IMR-90 (cell line): ENCODE results near the gene PRELP. TPM values are rescaled to one million over a fixed set of nuclear protein-coding genes. Genes with fewer than 3 reads are reported as not detected.

Source experiments
- ATAC-seq: fragments of 200-7000 bp; cut with Tn5 transposase; 2 replicates; pipeline ENCODE4 v1.9.1; 2020; ENCODE audit warnings: low read depth, mild to moderate bottlenecking, moderate library complexity
- BruUV-seq: library from RNA; stranded (reverse); fragments of 400-500 nt; replicated peaks from 2 replicates; lab custom pipeline; 2021; lab: Mats Ljungman, UMichigan
- CTCF ChIA-PET: fragments of 300-600 bp; formaldehyde crosslinking; extraction: SDS; loops from one replicate; lab custom pipeline; 2021; ENCODE audit warnings: antibody characterized with exemption; lab: Yijun Ruan, JAX
- POLR2A ChIA-PET: fragments of 300-600 bp; sonication (Branson Sonifier 250); formaldehyde crosslinking; loops from one replicate; lab custom pipeline; 2022; ENCODE audit warnings: antibody characterized with exemption; ENCODE audit not compliant: unreplicated experiment; lab: Charles Lee
- DNase-seq: peaks from one replicate; pipeline ENCODE4 v3.0.0; 2013
- H2AFZ ChIP-seq: replicated peaks from 2 replicates; pipeline ENCODE3; 2013; ENCODE audit warnings: low read length, mild to moderate bottlenecking; ENCODE audit not compliant: poor library complexity
- H2AK5ac ChIP-seq: 2 replicates; pipeline ENCODE4 v1.6.1; 2013; ENCODE audit warnings: low read depth, low read length, inconsistent platforms
- H2AK9ac ChIP-seq: replicated peaks from 2 replicates; pipeline ENCODE3; 2013; ENCODE audit warnings: mild to moderate bottlenecking, low read depth, low read length, moderate library complexity; ENCODE audit not compliant: poor library complexity
- H2BK120ac ChIP-seq: 2 replicates; pipeline ENCODE4 v1.6.1; 2013; ENCODE audit warnings: low read depth, low read length, inconsistent platforms
- H2BK15ac ChIP-seq: 3 replicates; pipeline ENCODE4 v1.6.1; 2013; ENCODE audit warnings: low read depth, low read length, inconsistent platforms
- H2BK20ac ChIP-seq: 2 replicates; pipeline ENCODE4 v1.6.1; 2013; ENCODE audit warnings: low read depth, mild to moderate bottlenecking, inconsistent platforms, low read length, moderate library complexity
- H2BK5ac ChIP-seq: 2 replicates; pipeline ENCODE4 v1.6.1; 2013; ENCODE audit warnings: mild to moderate bottlenecking, low read depth, low read length, inconsistent platforms; ENCODE audit not compliant: poor library complexity, severe bottlenecking
- H3K14ac ChIP-seq: replicated peaks from 2 replicates; pipeline ENCODE4 v1.6.1; 2013; ENCODE audit warnings: low read depth, low read length, inconsistent platforms
- H3K18ac ChIP-seq: 2 replicates; pipeline ENCODE4 v1.6.1; 2013; ENCODE audit warnings: low read depth, low read length, control low read depth
- H3K23ac ChIP-seq: 2 replicates; pipeline ENCODE4 v1.6.1; 2013; ENCODE audit warnings: low read depth, low read length, inconsistent platforms
- H3K27ac ChIP-seq: 2 replicates; pipeline ENCODE4 v1.5.1; 2013; ENCODE audit warnings: mild to moderate bottlenecking, control low read depth, low read length; ENCODE audit not compliant: insufficient read depth
- H3K27me3 ChIP-seq: 2 replicates; pipeline ENCODE4 v1.6.1; 2013; ENCODE audit warnings: low read length; ENCODE audit not compliant: control insufficient read depth, insufficient read depth
- H3K36me3 ChIP-seq: 2 replicates; pipeline ENCODE4 v1.6.1; 2013; ENCODE audit warnings: low read length, mixed read lengths; ENCODE audit not compliant: control insufficient read depth, insufficient read depth
- H3K4ac ChIP-seq: 2 replicates; pipeline ENCODE4 v1.6.1; 2013; ENCODE audit warnings: low read depth, low read length, inconsistent platforms
- H3K4me1 ChIP-seq: 2 replicates; pipeline ENCODE4 v1.6.1; 2013; ENCODE audit warnings: low read length, mixed read lengths; ENCODE audit not compliant: control insufficient read depth, insufficient read depth
- H3K4me2 ChIP-seq: 2 replicates; pipeline ENCODE4 v1.6.1; 2013; ENCODE audit warnings: low read depth, mild to moderate bottlenecking, control low read depth, low read length, moderate library complexity
- H3K4me3 ChIP-seq: 2 replicates; pipeline ENCODE4 v1.5.1; 2013; ENCODE audit warnings: low read depth, mild to moderate bottlenecking, control low read depth, low read length, moderate library complexity; ENCODE audit not compliant: insufficient read depth
- H3K56ac ChIP-seq: 2 replicates; pipeline ENCODE4 v1.6.1; 2013; ENCODE audit warnings: low read length, inconsistent platforms; ENCODE audit not compliant: insufficient read depth; ENCODE audit errors: extremely low read depth
- H3K79me1 ChIP-seq, 2 experiments: 2 replicates each; pipeline ENCODE4 v1.6.1; 2013; ENCODE audit warnings: low read length in 2 of 2, inconsistent platforms in 1 of 2, low read depth in 1 of 2
- H3K9ac ChIP-seq: 2 replicates; pipeline ENCODE4 v1.6.1; 2013; ENCODE audit warnings: low read depth, low read length, control low read depth
- H3K9me1 ChIP-seq: 2 replicates; pipeline ENCODE4 v1.6.1; 2013; ENCODE audit warnings: low read length, inconsistent platforms; ENCODE audit not compliant: insufficient read depth
- H3K9me3 ChIP-seq: 2 replicates; pipeline ENCODE4 v1.6.1; 2013; ENCODE audit warnings: low read length; ENCODE audit not compliant: control insufficient read depth, insufficient read depth
- H4K20me1 ChIP-seq: 2 replicates; pipeline ENCODE4 v1.6.1; 2013; ENCODE audit warnings: low read length, inconsistent platforms; ENCODE audit not compliant: insufficient read depth
- H4K5ac ChIP-seq: 2 replicates; pipeline ENCODE4 v1.6.1; 2013; ENCODE audit warnings: mild to moderate bottlenecking, low read depth, low read length, control low read depth
- H4K8ac ChIP-seq, 2 experiments: 2 replicates each; pipeline ENCODE4 v1.6.1; 2013; ENCODE audit warnings: low read depth in 2 of 2, low read length in 2 of 2, control low read depth in 1 of 2, inconsistent platforms in 1 of 2
- H4K91ac ChIP-seq: 2 replicates; pipeline ENCODE4 v1.6.1; 2013; ENCODE audit warnings: low read depth, low read length, inconsistent platforms; ENCODE audit not compliant: insufficient read depth
- MAFK ChIP-seq: IDR thresholded peaks from 2 replicates; pipeline ENCODE4 v1.6.1; 2012; ENCODE audit warnings: low read depth, low read length, improper control_type of control experiment
- MAZ ChIP-seq: IDR thresholded peaks from 2 replicates; pipeline ENCODE4 v1.6.1; 2012; ENCODE audit warnings: low read depth, mild to moderate bottlenecking, low read length, improper control_type of control experiment, moderate library complexity, borderline replicate concordance
- NFE2L2 ChIP-seq: fragments of 150-350 bp; IDR thresholded peaks from 2 replicates; pipeline ENCODE4 v1.6.1; 2016; ENCODE audit warnings: low read depth, mild to moderate bottlenecking, low read length
- WGBS, 2 experiments: methylation state at CpG; one replicate each; pipeline versions ENCODE4 v1.1.5 to v1.1.7; 2013; ENCODE audit warnings: missing lambda C conversion rate in 2 of 2; ENCODE audit not compliant: insufficient read length in 1 of 2; ENCODE audit errors: extremely low coverage in 2 of 2; 5-methylcytosine and 5-hydroxymethylcytosine counted together
- dilution Hi-C: fragments of 300-500 bp; cut with HindIII; formaldehyde crosslinking; loops from one replicate; pipeline ENCODE4 v1.14.3; 2018; ENCODE audit warnings: low sequenced_read_pairs; ENCODE audit not compliant: unreplicated experiment
- in situ Hi-C: fragments of 300-500 bp; cut with MboI; formaldehyde crosslinking; loops from 3 replicates; pipeline ENCODE4 v1.14.3; 2019; ENCODE audit warnings: low sequenced_read_pairs, inconsistent platforms, mixed read lengths
- intact Hi-C: fragments of 100-400 bp; cut with micrococcal nuclease; formaldehyde crosslinking; loops from 2 replicates; pipeline ENCODE4 v1.10.0; 2022
- polyA plus RNA-seq, 3 experiments: library from polyadenylated mRNA; depleted of rRNA; stranded (reverse); fragments of >200 nt; gene quantifications; 2 replicates each; pipeline ENCODE4 v1.2.3, GENCODE V29; 2012; ENCODE audit warnings: low replicate concordance in 1 of 3
- total RNA-seq: library from RNA; depleted of rRNA; stranded (reverse); fragments of >200 nt; gene quantifications from 2 replicates; pipeline ENCODE4 v1.2.3, GENCODE V29; 2012; rRNA removed
- TF ChIP-seq, protein P1 (sequence below): fragments of 150-350 bp; IDR thresholded peaks from 2 replicates; pipeline ENCODE4 v1.6.1; 2017; ENCODE audit warnings: mild to moderate bottlenecking, antibody characterized with exemption, low read length, low read depth

PRELP gene
- total and polyA plus RNA-seq, 2 of the 4 experiments (the other 2 are of a cell fraction): 0.56 TPM; not detected in 1

DNA sequence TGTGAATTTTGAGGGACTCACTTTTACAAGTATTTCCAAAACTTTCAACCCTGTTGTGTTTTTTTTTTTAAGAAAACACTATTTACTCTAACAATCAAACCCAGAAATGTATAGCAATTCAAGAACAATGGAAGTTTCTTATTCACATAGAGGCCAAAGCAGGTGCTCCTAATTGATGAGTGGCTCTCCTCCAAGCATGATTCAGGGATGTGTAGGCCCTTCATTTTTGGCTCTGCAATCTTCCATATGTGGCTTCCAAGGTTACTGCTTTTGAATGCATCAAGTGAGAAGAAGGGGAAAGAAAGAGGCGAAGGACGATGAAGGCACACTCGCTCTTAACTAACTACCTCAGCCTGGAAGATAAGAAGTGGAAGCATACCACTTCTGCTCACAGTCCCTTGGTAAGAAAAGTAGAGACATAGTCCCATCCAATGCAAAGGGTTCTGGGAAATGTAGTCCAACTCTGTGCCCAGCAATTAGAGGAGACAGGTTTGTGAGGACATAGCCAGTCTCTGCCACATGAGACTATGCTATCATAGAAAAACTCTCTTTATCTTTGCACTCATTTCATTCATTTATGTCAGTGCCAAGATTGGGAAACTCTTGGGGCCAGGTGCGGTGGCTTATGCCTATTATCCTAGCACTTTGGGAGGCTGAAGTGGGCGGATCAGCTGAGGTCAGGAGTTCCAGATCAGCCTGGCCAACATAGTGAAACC, 64.4 kb downstream of the PRELP start:
- H3K79me1 ChIP-seq: peaks cover 4 to 11% of the 10 kb centered on the region in 2 experiments; a peak in 1 of 4 replicates
- H2BK15ac ChIP-seq: peak overlapping the region; percentile 7; the same call in 2 of the 3 replicates
- H4K8ac ChIP-seq: no peak overlapping the region
- no peak overlapping the region for H3K18ac ChIP-seq
- no peak overlapping the region for H3K4me3 ChIP-seq
- no peaks in the 10 kb centered on the region for H3K9me3 ChIP-seq
- POLR2A ChIA-PET: no interaction called here
- H4K20me1 ChIP-seq: no peaks in the 10 kb centered on the region
- no peak overlapping the region for H2AK9ac ChIP-seq
- H2BK120ac ChIP-seq: 0 out of 2 replicates have a peak overlapping the region, but pooled peaks have one; percentile 15
- DNase-seq: peak; percentile 36
- H3K4me2 ChIP-seq: no peak overlapping the region
- peaks cover 24% of the 10 kb centered on the region for H3K4me1 ChIP-seq
- no peak overlapping the region for H3K9ac ChIP-seq
- H3K9me1 ChIP-seq: peaks cover 25% of the 10 kb centered on the region
- H2AK5ac ChIP-seq: peak overlapping the region; percentile 81; the same call in 1 of the 2 replicates
- dilution Hi-C loops (no loop called here), in situ Hi-C loops (no loop called here), intact Hi-C loops (no loop called here)
- H3K4ac ChIP-seq: no peak overlapping the region; the same call in 1 of the 2 replicates
- H4K5ac ChIP-seq: no peak overlapping the region
- H3K27me3 ChIP-seq: no peaks in the 10 kb centered on the region
- 100% methylated on average over 2 of the region's 5 CpGs; no CpG with 5 or more reads in 1 of the 2 experiments for WGBS, 2 experiments
- no peak overlapping the region; the same call in 1 of the 2 replicates for H2BK20ac ChIP-seq
- H4K91ac ChIP-seq: no peak overlapping the region
- H3K14ac ChIP-seq: 0 out of 2 replicates have a peak overlapping the region, but pooled peaks have one; percentile 18
- H3K27ac ChIP-seq: no peak overlapping the region
- no peak for TF ChIP-seq MAZ
- TF ChIP-seq MAFK: no peak
- TF ChIP-seq, protein P1, sequence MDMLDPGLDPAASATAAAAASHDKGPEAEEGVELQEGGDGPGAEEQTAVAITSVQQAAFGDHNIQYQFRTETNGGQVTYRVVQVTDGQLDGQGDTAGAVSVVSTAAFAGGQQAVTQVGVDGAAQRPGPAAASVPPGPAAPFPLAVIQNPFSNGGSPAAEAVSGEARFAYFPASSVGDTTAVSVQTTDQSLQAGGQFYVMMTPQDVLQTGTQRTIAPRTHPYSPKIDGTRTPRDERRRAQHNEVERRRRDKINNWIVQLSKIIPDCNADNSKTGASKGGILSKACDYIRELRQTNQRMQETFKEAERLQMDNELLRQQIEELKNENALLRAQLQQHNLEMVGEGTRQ: no peak
- no peak for TF ChIP-seq NFE2L2
- CTCF ChIA-PET: no interaction called here
- H2BK5ac ChIP-seq: no peak overlapping the region
- no peaks in the 10 kb centered on the region for H3K36me3 ChIP-seq
- no peak overlapping the region for H2AFZ ChIP-seq
- BruUV-seq: no TSS peak
- no peak for ATAC-seq
- H3K56ac ChIP-seq: no peak overlapping the region
- H3K23ac ChIP-seq: peak overlapping the region; percentile 76; the same call in 1 of the 2 replicates

Other genes with a start within 250 kb of the PRELP start
- not detected in 2 replicates for gene CHIT1, start 246.1 kb upstream of the PRELP start, total RNA-seq
- not detected in 2 replicates for gene CHIT1, start 246.1 kb upstream of the PRELP start, polyA plus RNA-seq (2012; rRNA removed)
- gene BTG2, start 170.3 kb upstream of the PRELP start, total RNA-seq: 8.4 and 10.3 TPM in 2 replicates
- 10.7 and 18.8 TPM in 2 replicates for gene BTG2, start 170.3 kb upstream of the PRELP start, polyA plus RNA-seq (2012; rRNA removed)
- 0.18 and 0.28 TPM in 2 replicates for gene FMOD, start 124.7 kb upstream of the PRELP start, total RNA-seq
- gene FMOD, start 124.7 kb upstream of the PRELP start, polyA plus RNA-seq (2012; rRNA removed): 2.4 and 2.7 TPM in 2 replicates
- not detected in 2 replicates for gene OPTC, start 18.3 kb downstream of the PRELP start, total RNA-seq
- not detected in 2 replicates for gene OPTC, start 18.3 kb downstream of the PRELP start, polyA plus RNA-seq (2012; rRNA removed)
- 290 and 311 TPM in 2 replicates for gene ATP2B4, start 151.0 kb downstream of the PRELP start, total RNA-seq
- 172 TPM in 2 replicates for gene ATP2B4, start 151.0 kb downstream of the PRELP start, polyA plus RNA-seq (2012; rRNA removed)